GM23338 (cell line): ENCODE measurements around the gene ADCYAP1R1.

ENCODE experiments used
- CTCF ChIP-seq, 2 experiments: fragments of 200-600 bp in 1 of 2; sonication (generic) in 1 of 2; conservative IDR thresholded peaks; 2 replicates each; pipeline versions ENCODE4 v1.5.1 to v1.6.1; 2016 to 2017; ENCODE audit warnings: antibody characterized with exemption in 2 of 2, low read depth in 2 of 2, mild to moderate bottlenecking in 2 of 2, moderate library complexity in 1 of 2
- EZH2 ChIP-seq: fragments of 200-600 bp; sonication (generic); IDR thresholded peaks from one replicate; pipeline ENCODE4 v1.8.0; 2017; ENCODE audit warnings: antibody characterized with exemption, mild to moderate bottlenecking, low read depth; ENCODE audit not compliant: unreplicated experiment
- EZH2phosphoT487 ChIP-seq: fragments of 200-600 bp; sonication (generic); IDR thresholded peaks from one replicate; pipeline ENCODE4 v1.8.1; 2018; ENCODE audit warnings: antibody characterized with exemption; ENCODE audit not compliant: unreplicated experiment
- JUNB ChIP-seq: IDR thresholded peaks from one replicate; pipeline ENCODE4 v1.6.1; 2016; ENCODE audit warnings: antibody characterized with exemption; ENCODE audit not compliant: unreplicated experiment
- NANOG ChIP-seq: IDR thresholded peaks from 2 replicates; pipeline ENCODE4 v1.6.1; 2016; ENCODE audit warnings: antibody characterized with exemption, borderline replicate concordance
- POLR2AphosphoS5 ChIP-seq: IDR thresholded peaks from 2 replicates; pipeline ENCODE4 v1.6.1; 2016; ENCODE audit warnings: antibody characterized with exemption, low read depth
- REST ChIP-seq: IDR thresholded peaks from one replicate; pipeline ENCODE4 v1.6.1; 2018; ENCODE audit warnings: antibody characterized with exemption; ENCODE audit not compliant: unreplicated experiment
- ZNF331 ChIP-seq: fragments of 250-450 bp; sonication (Bioruptor Pico); IDR thresholded peaks from 2 replicates; pipeline ENCODE4 v1.5.0; 2020; ENCODE audit warnings: low read depth, mild to moderate bottlenecking, moderate library complexity

GRCh38 chr7:31004393-31004792 lies 47.7 kb upstream of the ADCYAP1R1 start:
- TF ChIP-seq CTCF (conservative IDR thresholded peaks at IDR 0.05; ENCODE audit: low read depth in 2 of 2) (no peak), POLR2AphosphoS5 (no peak), EZH2phosphoT487 (no peak), EZH2 (no peak), REST (no peak), JUNB (no peak), NANOG (no peak), ZNF331 (CRISPR knock-in tag) (no peak)
